NCI-H187 (cell line): ENCODE measurements around the gene FBXO48.

Experiments used
- DNase-seq, 2 experiments: peaks; one replicate each; lab custom pipeline; 2025; lab: John Stamatoyannopoulos, UW

Gene FBXO48

DNA sequence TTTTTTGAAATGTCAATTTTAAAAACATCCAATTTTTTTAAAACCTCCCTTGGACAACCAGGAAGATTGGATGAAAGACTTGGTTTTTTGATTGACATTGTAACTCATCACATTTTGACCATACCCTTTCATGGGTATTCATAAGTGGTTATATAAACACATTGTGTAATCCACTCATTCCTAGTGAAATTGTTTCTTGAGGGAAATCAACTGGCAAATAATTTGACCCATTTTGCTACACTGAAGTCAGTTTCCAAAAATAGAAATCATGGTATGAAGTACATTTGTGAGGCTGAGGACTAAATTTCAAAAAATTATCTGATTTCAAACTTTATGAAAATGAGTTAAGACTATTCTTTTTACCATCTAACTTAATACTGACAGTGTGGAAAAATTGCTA, 31.5 kb downstream of the FBXO48 start:
- DNase-seq: no peak

DNA sequence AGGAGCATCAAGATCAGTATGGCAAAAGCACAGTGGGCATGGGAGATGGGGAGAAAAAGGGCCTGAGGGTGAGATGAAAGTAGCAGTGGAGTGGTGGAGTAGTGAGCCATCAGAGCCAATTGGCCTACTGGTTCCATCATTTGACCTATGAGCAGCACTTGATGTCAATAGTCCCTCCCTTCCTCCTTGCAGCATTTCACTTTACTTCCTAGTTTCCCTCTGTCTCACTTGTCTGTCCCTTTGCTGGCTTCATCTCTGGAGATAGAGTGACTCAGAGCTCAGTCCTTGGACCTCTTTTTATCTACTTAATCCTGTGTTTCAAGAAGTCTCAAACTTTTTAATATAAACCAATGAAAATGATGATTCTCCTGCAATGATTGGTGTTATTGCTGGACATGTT, 32.1 kb downstream of the FBXO48 start:
- no peak for DNase-seq

DNA sequence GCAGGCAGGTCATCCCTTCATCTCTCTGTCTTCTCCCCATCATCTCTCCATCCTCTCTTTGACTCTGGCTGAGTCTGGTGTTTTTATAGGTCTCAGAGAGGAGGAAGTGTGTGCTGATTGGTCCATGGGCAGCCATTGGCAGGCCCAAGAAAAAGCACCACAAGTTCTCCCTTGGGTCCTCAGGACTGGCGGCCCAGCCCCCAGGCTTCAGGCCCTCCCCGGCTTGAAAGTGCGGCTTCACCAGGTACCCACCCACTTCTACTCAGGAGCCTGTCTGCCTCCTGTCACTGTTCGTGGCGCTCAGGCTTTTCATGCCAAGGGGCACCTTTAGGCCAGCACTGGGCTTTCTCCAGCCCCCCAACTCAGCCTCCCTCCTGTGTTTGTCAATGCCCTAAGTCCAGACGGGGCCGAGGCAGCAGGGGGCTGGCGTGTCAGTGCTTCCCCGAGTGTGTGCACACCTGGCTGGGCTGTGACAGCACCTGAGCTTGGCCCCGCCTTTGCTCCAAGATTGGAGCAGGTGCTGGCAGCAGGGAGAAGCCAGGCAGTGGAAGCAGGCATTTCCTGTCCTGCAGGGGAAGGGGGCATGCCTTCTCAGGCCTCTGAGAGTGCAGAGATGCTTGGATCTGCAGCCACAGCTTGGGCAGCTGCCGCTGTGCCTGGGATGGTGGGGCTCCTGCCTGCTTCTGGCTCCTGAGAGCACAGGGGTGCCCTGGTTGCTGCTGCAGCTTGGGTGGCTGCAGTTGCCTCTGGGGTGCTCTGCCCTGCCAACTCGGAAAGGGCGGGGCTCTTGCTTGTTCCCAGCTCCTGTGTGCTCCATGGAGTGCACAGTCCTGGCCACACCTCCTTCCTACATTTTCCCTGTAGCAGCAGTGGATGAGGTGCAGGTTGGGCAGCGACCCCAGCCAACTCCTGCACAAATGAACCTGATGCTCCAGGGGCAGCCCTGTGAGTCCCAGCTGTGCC, 34.1 kb downstream of the FBXO48 start:
- no peak for DNase-seq

DNA sequence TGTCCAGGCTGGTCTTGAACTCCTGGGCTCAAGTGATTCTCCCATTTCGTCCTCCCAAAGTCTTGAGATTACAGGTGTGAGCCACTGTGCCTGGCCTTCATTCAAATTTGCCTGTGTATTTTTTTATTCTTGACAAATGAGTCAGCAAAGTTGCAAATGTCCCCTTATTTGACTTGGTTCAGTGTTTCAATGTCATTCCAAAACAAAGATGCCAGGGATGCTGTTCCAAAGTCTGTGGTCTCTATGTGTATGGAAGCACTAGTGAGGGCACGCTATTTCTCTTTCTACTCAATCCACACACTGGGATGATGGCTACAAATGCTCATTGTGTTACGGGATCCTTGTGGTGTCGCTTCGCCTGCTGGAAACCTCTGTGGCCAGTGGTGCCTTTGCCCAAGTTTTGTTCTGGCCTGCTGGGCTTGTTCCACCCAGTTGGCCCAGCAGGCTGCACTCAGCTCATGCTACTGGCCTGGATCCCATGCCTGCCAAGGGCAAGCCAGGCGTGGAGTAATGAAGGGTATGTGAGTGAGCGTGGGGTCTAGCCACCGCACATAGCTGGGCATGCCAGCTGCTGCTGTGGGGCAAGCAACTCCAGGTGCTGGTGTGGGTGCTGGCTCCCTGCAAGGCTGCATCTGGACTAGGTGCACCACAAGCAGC, 35.6 kb downstream of the FBXO48 start:
- DNase-seq: no peak

DNA sequence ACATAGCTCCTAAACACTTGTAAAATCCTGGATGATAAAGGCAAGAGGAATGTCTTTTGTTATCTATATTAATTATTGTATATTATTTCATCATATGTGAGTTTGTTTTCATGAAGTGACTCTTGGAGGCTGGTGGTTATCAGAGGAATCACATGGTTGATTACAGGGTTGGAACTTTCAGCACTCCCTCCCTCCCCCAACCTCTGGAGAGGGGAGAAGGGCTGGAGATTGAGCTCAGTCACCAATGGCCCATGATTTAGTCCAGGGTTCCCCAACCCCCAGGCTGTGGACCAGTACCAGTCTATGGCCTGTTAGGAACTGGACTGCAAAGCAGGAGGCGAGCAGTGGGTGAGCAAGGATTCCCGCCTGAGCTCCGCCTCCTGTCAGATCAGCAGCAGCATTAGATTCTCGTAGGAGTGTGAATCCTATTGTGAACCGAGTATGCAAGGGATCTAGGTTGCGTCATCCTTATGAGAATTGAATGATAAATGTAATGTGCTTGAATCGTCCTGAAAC, 37.7 kb downstream of the FBXO48 start:
- no peak for DNase-seq

DNA sequence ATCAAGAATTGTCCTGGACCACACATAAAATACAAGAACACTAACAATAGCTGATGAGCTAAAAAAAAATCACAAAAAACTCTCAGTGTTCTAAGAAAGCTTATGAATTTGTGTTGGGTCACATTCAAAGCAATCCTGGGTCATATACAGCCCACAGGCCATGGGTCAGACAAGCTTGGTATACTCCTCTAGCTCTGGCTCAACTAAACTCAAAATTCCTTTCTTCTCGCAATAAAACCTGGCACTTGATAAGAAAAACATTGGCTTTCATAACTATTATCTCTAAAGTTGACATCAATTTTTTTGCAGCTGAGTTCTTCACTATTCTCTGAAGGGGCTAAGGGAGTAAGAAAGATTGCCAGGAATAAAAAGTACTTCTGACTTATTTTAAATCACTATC, 38.3 kb downstream of the FBXO48 start:
- DNase-seq: no peak

DNA sequence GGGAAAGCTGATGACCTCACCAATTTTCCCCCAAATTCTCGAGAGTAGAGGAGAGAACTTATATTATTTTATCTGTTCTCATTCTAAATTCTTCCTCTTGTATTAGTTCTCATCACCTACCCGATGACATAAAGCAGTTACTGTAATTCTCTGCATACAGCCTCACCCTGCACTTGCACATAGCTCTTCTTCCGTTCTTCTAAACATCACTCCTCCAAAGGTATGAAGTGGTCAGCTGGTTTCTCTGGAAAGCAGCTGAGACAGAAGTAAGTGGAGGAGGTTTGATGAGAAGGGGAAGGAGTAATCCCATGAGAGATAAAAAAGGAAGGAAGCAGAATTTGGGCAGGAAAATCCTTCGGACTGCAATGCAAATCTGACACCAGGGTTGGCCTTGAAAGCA, 39.0 kb downstream of the FBXO48 start:
- DNase-seq: no peak

DNA sequence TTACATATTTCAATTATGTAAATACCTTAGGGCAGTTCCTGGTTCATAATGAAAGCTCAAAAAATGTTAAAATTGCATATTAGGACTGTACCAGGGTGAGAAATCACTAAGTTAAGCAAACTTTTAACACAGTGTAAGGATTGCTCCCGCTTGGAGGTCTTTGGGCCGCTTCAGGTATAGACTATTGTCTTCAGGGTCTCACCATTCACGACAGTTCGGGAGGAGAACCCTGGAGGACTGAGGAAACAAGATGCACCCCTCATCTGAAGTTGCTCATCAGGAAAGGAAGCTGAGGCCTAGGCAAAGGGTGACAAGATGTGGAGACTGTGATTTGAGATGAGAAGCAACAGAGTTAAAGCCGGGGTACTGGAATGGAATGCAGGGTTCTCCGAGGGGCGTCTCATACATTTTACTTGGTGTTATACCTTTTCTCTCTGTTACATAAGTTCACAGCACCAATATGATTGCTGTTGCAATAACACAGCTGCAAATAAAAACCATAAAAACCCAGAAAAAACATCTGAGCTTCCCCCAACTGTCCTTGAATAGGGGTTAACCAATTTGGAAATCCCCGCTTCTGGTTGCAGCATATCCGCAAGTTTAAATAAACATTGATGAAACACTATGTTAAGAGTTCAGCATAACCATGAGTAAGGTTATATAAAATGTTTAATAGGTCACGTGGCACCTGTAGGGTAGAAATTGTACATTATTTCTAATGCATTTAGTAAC, 40.1 kb downstream of the FBXO48 start:
- DNase-seq: no peak

DNA sequence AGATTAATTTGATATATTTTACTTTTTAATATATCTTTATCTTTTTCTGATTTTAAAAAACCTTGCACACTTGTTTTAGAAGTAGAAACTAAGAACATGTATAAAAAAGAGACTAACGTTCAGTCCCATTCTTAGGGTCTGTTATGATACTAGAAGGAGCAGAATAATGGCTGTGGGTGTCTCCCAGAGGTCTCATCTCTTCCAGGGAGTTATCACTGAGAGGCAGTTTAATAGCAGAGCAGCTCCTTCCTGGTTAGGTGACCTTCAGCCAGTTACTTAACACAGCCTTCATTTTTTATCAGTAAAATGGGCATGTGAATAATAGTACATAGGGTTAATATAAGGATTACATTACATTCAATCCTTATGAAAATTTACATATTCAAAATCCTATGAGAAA, 40.6 kb downstream of the FBXO48 start:
- DNase-seq: no peak

DNA sequence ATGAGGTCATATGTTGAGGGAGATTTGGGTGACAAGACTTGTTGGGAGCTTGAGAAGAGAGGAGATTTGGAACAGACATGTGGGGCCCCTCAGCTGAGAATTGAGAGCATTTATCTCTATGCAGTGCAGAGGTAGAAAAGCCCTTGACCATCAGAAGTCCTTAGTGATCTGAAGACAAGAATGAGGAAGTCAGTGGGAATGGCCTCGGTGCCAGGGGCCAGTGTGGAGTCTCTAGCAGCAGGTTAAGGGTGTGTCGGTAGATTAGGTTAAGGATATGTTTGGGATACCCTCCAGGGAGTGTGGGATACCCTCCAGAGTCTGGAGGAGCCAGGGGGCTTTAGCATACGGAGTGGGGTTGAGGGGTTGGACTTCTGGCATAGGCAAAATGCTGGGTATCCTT, 41.6 kb downstream of the FBXO48 start:
- no peak for DNase-seq

DNA sequence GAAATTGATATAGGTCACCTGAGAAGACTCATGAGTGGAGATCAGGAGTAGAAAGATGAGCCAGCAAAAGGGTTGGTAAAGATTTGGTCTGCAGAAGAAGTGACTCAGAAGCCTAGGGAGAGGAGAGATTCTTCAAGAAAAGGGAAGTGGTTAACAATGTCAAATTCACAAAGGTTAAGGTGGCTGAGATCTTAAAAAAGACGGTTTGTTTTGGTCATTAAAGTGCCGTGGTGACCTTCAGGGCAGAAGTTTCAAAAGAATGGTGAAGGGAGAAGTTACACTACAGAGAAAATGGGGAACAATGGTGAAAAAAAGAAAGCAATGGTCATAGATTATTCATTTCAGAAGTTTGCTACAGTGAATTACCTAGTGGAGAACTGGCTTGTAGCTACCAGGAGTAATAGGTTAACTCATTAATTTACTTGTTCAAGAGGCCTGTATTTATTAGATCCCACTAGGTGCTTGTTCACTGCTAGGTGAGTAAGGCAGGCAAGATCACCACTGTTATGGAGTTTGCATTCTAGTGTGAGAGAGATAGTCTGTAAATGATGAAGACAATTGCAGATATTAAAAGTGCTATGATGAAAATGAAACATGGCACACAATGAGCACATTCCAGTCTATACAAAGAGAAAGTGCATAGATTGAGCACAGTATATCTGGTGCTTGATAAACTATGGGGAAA, 43.0 kb downstream of the FBXO48 start:
- DNase-seq: no peak

DNA sequence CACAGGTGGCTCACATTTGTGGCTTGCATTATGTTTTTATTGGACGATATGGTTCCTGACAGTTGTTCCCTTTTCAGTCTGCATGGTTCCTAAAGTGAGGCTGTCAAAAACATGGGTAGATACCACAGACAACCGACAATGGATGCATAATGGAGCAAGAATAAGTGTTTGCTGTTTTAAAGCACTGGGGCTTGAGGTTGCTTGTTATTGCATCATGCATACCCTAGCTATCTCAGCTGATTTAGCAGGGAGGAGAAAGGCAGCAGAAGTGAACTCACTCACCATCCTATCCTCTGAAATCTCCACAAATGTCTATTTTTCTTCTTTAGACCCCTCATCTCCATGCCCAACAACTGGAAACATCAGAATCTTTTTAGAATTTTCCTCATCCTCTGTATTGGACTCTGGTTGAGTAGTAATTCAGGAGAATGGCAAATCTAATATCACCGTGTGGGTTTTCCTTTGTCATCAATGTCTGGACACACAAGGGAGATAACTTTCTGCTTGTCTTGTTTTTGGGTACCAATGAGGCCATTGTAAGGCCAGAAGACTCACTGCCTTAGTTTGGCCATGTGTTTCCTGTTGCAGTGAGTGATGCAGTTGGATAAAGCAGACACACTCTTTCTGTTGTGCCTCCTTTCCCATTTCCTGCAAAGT, 46.7 kb downstream of the FBXO48 start:
- DNase-seq: no peak

DNA sequence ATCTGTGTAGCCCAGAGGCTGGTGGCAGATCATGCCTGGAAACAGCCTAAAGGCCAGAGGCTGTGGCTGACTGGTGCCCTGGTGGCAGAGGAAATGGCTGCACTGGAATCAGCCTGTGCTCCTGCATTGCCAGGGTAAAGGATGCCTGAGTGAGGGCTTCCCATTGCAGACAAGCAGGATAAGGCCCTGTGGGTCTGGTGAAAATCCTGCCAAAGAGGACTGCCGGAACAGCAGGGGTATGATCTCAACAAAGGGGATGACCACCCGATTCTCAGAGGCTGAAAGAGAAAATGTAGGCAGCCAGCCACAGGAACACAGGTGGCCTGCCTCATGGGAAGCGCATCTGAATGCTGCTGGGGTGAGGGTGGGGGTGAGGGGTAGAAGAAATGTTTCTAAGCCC, 48.2 kb downstream of the FBXO48 start:
- DNase-seq: no peak

DNA sequence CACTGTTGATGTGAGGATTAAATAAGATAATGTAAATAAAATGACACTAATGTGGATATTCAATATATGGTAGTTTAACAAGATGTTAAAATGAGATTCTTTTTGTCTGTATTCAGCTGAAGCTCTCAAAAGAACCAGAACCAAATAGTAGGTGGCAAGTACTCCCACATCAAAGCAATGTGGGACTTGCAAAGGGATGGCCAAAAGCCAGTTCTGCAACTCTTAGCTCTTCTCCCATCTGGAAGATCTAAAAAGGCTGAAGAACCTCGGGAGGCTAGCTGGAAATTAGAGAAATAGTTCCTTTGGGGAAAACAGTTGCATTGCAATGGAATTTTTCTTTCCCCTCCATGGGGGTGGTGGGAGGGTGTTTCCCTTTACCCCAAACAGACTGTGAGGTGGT, 48.7 kb downstream of the FBXO48 start:
- no peak for DNase-seq

DNA sequence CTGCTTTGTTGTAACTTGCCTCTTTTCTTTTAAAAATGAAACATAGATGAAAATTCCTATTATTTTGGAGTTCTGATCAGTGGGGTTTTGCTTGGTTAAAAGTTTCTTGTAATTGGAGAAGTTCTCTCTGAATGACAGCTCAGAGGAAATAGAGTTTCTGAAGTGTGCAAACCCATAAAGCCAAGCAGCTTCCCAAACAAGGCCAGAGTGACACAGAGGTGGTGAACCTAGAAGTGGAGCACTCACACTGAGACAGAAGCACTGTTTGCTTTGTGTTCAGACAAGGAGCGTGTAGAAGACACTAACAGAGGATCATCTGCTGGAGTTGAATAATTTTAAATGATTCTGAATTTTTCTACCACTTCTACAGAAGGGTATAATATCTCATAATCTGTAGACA, 49.2 kb downstream of the FBXO48 start:
- DNase-seq: no peak

DNA sequence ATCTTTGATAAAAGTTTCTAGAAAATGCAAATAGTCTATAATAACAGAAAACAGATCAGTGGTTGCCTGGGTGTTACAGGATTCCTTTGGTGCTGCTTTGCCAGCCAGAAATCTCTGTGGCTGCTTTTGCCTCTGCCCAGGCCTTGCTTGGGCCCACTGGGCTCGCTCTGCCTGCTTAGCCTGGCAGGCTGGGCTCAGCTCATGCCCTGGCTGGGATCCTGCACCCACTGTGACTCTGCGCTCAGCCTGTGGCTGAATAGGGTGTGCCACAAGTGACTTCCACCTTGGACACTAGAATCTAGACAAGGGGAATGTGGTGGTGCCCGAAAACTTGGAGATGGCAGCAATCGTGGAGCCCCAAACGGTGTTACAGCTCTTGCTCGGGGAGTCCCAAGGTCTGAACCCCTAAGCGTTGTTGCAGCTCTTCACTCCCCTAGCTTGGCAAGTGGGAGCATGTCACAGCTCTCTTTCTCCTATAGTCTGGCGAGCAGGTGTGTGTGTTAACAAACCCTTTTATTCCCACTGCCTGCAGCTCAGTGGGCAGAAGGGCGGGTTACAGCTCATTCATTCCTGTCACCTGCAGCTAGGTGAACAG, 50.9 kb downstream of the FBXO48 start:
- no peak for DNase-seq

DNA sequence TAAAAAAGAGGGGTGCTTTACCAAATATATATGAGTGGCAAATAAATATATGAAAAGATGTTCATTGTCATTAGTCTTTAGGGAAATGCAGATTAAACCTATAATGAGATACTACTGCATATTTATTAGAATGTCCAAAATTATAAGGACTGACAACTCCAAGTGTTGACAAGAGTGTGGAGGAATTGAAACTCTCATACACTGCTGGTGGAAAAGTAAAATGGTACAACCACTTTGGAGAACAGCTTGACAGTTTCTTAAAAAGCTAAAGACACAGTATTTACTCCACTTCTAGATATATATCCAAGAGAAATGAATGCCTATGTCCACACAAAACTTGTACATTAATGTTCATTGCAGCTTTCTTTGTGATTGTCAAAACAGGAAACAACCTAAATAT, 51.6 kb downstream of the FBXO48 start:
- no peak for DNase-seq

DNA sequence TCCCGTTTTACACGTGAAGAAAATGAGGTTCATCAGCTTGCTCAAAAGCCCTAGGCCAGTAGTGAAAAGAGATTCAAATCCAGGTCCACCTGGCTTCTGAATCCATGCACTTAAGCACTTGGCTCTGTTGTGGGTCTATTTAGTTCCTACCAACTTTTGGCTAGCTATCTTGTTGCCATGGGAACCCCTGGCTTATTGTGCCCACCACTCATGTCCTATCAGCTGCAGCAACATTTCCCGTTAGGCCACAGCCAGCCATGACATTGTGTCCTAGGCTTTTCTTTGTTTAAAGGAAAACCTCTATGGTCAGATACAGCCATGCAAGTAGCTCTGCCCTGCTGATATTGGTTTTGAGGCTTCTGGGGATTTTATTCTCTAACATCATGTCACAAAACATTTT, 52.2 kb downstream of the FBXO48 start:
- no peak for DNase-seq

DNA sequence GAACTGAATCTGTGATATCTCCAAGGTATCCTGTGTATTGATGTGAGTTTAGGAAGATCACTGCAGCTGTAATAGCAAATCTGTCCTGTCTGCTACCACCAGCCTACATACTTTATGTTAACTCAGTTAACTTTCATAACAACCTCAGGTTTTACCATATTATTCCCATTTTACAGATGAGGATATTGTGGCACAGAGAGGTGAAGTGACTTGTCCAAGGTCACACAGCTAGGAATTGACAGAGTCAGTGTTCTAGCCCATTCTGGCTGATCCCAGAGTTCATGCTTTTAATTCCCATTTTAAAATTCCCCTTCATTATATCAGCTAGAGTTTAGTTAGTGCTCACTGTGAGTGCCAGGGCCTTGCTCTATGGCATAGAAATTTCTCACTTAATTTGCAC, 52.6 kb downstream of the FBXO48 start:
- no peak for DNase-seq

DNA sequence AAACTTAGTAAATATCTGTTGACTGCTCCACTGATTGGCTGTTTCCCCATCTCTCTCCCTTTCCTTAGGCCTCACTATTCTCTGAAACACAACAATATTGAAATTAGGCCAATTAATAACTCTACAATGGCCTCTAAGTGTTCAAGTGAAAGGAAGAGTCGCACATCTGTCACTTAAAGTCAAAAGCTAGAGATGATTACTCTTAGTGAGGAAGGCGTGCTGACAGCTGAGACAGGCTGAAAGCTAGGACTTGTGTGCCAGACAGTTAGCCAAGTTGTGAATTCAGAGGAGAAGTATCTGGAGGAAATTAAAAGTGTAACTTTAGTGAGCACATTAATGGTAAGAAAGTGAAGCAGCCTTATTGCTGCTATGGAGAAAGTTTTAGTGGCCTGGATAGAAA, 53.6 kb downstream of the FBXO48 start:
- no peak for DNase-seq
